ENCODE results near the gene VWA5B1.

Gene VWA5B1

GRCh38 chr1:20389571-20389970, 98.9 kb downstream of the VWA5B1 start:
- Mint-ChIP-seq H3K27ac (no peak overlapping the region), H3K36me3 (ENCODE audit: low read depth) (no peaks in the 10 kb centered on the region), H3K4me3 (no peak overlapping the region), H3K27me3 (ENCODE audit: low read depth, poor library complexity) (peaks cover 86% of the 10 kb centered on the region), H3K9me3 (peaks cover 9% of the 10 kb centered on the region), H3K4me1 (no peaks in the 10 kb centered on the region)
- no peak for TF ChIP-seq CTCF (IDR thresholded peaks at IDR 0.05)
- DNase-seq, result no peak

- Mint-ChIP-seq H3K4me1 (no peaks in the 10 kb centered on the region), H3K4me3 (no peak overlapping the region), H3K36me3 (ENCODE audit: low read depth) (no peaks in the 10 kb centered on the region), H3K27me3 (ENCODE audit: low read depth, poor library complexity) (peaks cover 78% of the 10 kb centered on the region), H3K27ac (no peak overlapping the region), H3K9me3 (peaks cover 19% of the 10 kb centered on the region)
- TF ChIP-seq CTCF (IDR thresholded peaks at IDR 0.05), result no peak
- no peak for DNase-seq
These were observed 100.1 kb downstream of the VWA5B1 start for GRCh38 chr1:20390589-20391331.

GRCh38 chr1:20395255-20395654, 104.6 kb downstream of the VWA5B1 start:
- Mint-ChIP-seq H3K27ac (no peak overlapping the region), H3K27me3 (ENCODE audit: low read depth, poor library complexity) (peaks cover 80% of the 10 kb centered on the region), H3K36me3 (ENCODE audit: low read depth) (no peaks in the 10 kb centered on the region)

GRCh38 chr1:20398744-20399143, 108.1 kb downstream of the VWA5B1 start:
- TF ChIP-seq CTCF (IDR thresholded peaks at IDR 0.05), result no peak
- H3K9me3 Mint-ChIP-seq, result peaks cover 24% of the 10 kb centered on the region

More at GRCh38 chr1:20395255-20395654, 104.6 kb downstream of the VWA5B1 start:
- no peak for DNase-seq
- Mint-ChIP-seq H3K4me1 (no peaks in the 10 kb centered on the region), H3K9me3 (peaks cover 25% of the 10 kb centered on the region), H3K4me3 (no peak overlapping the region)
- TF ChIP-seq CTCF (IDR thresholded peaks at IDR 0.05), result no peak

GRCh38 chr1:20399196-20399595, 108.5 kb downstream of the VWA5B1 start:
- peaks cover 89% of the 10 kb centered on the region for H3K27me3 Mint-ChIP-seq (ENCODE audit: low read depth, poor library complexity)
- H3K9me3 Mint-ChIP-seq, result peaks cover 19% of the 10 kb centered on the region
- DNase-seq, result no peak
- H3K36me3 Mint-ChIP-seq (ENCODE audit: low read depth), result no peaks in the 10 kb centered on the region
- no peak overlapping the region for H3K27ac Mint-ChIP-seq
- no peaks in the 10 kb centered on the region for H3K4me1 Mint-ChIP-seq
- no peak overlapping the region for H3K4me3 Mint-ChIP-seq
- TF ChIP-seq CTCF (IDR thresholded peaks at IDR 0.05), result no peak

More at GRCh38 chr1:20398744-20399143, 108.1 kb downstream of the VWA5B1 start:
- no peaks in the 10 kb centered on the region for H3K4me1 Mint-ChIP-seq
- H3K27me3 Mint-ChIP-seq (ENCODE audit: low read depth, poor library complexity), result peaks cover 89% of the 10 kb centered on the region
- H3K4me3 Mint-ChIP-seq, result no peak overlapping the region
- no peaks in the 10 kb centered on the region for H3K36me3 Mint-ChIP-seq (ENCODE audit: low read depth)
- H3K27ac Mint-ChIP-seq, result no peak overlapping the region
- DNase-seq, result no peak

- H3K27me3 Mint-ChIP-seq (ENCODE audit: low read depth, poor library complexity), result peaks cover 91% of the 10 kb centered on the region
- peaks cover 14% of the 10 kb centered on the region for H3K9me3 Mint-ChIP-seq
- no peaks in the 10 kb centered on the region for H3K4me1 Mint-ChIP-seq
- H3K4me3 Mint-ChIP-seq, result no peak overlapping the region
- DNase-seq, result no peak
- no peaks in the 10 kb centered on the region for H3K36me3 Mint-ChIP-seq (ENCODE audit: low read depth)
- H3K27ac Mint-ChIP-seq, result no peak overlapping the region
- no peak for TF ChIP-seq CTCF (IDR thresholded peaks at IDR 0.05)
These were observed 109.0 kb downstream of the VWA5B1 start for GRCh38 chr1:20399606-20400180.

Data from nephron progenitor cell (in vitro differentiated cells).